ENCODE results near the gene PEX16.

PEX16 gene

GRCh38 chr11:45881708-45882368, 35.8 kb downstream of the PEX16 start:
- Histone ChIP-seq H3K4me2 (ENCODE audit: low read length) (no peak overlapping the region), H3K27me3 (ENCODE audit: control insufficient read depth, insufficient read depth, low read length) (no peaks in the 10 kb centered on the region), H3K36me3 (ENCODE audit: control insufficient read depth, insufficient read depth, low read length) (no peaks in the 10 kb centered on the region), H3K9ac (no peak overlapping the region), H3K4me3 (ENCODE audit: low read depth, low read length) (no peak overlapping the region), H3K27ac (no peak overlapping the region), H3K79me2 (peaks cover 4% of the 10 kb centered on the region), H3K9me3 (ENCODE audit: control insufficient read depth, low read length) (no peaks in the 10 kb centered on the region), H2AFZ (no peak overlapping the region), H3K4me1 (no peaks in the 10 kb centered on the region)
- TF ChIP-seq CTCF (IDR thresholded peaks at IDR 0.05), result no peak

GRCh38 chr11:45880772-45881570, 36.7 kb downstream of the PEX16 start:
- no peaks in the 10 kb centered on the region for H3K9me3 ChIP-seq (ENCODE audit: control insufficient read depth, low read length)
- no peak overlapping the region for H3K27ac ChIP-seq

GRCh38 chr11:45879803-45880686, 37.6 kb downstream of the PEX16 start:
- H3K79me2 ChIP-seq, result no peaks in the 10 kb centered on the region
- no peaks in the 10 kb centered on the region for H3K36me3 ChIP-seq (ENCODE audit: control insufficient read depth, insufficient read depth, low read length)
- H3K4me3 ChIP-seq (ENCODE audit: low read depth, low read length), result no peak overlapping the region
- H3K4me2 ChIP-seq (ENCODE audit: low read length), result no peak overlapping the region
- no peak overlapping the region for H3K9ac ChIP-seq
- H3K27ac ChIP-seq, result no peak overlapping the region
- H3K4me1 ChIP-seq, result no peaks in the 10 kb centered on the region
- no peaks in the 10 kb centered on the region for H3K27me3 ChIP-seq (ENCODE audit: control insufficient read depth, insufficient read depth, low read length)
- TF ChIP-seq CTCF (IDR thresholded peaks at IDR 0.05), result no peak
- no peaks in the 10 kb centered on the region for H3K9me3 ChIP-seq (ENCODE audit: control insufficient read depth, low read length)
- no peak overlapping the region for H2AFZ ChIP-seq

More at GRCh38 chr11:45880772-45881570, 36.7 kb downstream of the PEX16 start:
- no peak overlapping the region for H3K9ac ChIP-seq
- TF ChIP-seq CTCF (IDR thresholded peaks at IDR 0.05), result no peak
- H3K27me3 ChIP-seq (ENCODE audit: control insufficient read depth, insufficient read depth, low read length), result no peaks in the 10 kb centered on the region
- H3K4me3 ChIP-seq (ENCODE audit: low read depth, low read length), result no peak overlapping the region
- H3K4me2 ChIP-seq (ENCODE audit: low read length), result no peak overlapping the region
- H3K36me3 ChIP-seq (ENCODE audit: control insufficient read depth, insufficient read depth, low read length), result no peaks in the 10 kb centered on the region
- H2AFZ ChIP-seq, result no peak overlapping the region
- H3K79me2 ChIP-seq, result no peaks in the 10 kb centered on the region
- H3K4me1 ChIP-seq, result no peaks in the 10 kb centered on the region

- H3K4me1 ChIP-seq, result no peaks in the 10 kb centered on the region
- TF ChIP-seq CTCF (IDR thresholded peaks at IDR 0.05), result no peak
- H3K9me3 ChIP-seq (ENCODE audit: control insufficient read depth, low read length), result no peaks in the 10 kb centered on the region
- no peak overlapping the region for H3K9ac ChIP-seq
- no peak overlapping the region for H2AFZ ChIP-seq
- no peaks in the 10 kb centered on the region for H3K36me3 ChIP-seq (ENCODE audit: control insufficient read depth, insufficient read depth, low read length)
- H3K79me2 ChIP-seq, result no peaks in the 10 kb centered on the region
- no peak overlapping the region for H3K4me2 ChIP-seq (ENCODE audit: low read length)
- H3K27me3 ChIP-seq (ENCODE audit: control insufficient read depth, insufficient read depth, low read length), result no peaks in the 10 kb centered on the region
- H3K4me3 ChIP-seq (ENCODE audit: low read depth, low read length), result no peak overlapping the region
- no peak overlapping the region for H3K27ac ChIP-seq
These were observed 39.8 kb downstream of the PEX16 start for GRCh38 chr11:45877845-45878244.

Data from parathyroid adenoma (tissue), 2 donors.